Measurements from ENCODE around the gene TTC3.

DNA sequence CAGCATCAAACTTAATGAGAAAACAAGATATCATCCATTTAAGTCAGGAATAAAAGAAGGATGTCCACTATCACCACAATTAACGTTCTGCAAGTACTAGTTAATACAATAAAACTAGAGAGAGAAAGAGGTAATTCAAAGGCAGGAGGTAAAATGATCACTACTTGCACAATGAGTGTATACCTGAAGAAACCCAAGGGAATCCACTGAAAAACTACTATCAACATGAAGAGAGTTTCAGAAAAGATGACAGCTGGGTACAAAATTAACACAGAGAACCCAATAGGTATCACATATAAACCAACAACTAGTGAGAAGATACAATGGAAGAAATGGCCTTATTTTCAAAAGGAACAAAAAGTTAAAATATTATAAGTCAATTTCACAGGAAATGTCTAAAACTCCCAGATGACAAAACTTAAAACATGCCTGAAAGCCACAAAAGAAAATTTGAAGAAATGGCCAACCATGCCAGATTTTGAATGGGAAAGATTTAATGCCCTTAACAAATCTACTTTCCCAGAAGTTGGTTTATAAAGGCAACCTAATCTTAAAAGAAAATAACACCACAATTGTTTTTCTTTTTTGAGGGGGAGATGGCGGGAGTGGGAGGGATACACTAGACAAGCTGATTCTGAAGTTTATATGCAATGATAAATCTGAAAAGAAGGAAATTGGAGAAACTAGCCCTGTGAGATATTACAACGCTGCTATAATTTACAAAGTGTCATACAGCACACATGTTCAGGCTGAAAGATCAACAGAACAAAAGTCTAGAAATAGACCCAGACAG is 176.3 kb downstream of the TTC3 start:
- TF ChIP-seq, protein P1, sequence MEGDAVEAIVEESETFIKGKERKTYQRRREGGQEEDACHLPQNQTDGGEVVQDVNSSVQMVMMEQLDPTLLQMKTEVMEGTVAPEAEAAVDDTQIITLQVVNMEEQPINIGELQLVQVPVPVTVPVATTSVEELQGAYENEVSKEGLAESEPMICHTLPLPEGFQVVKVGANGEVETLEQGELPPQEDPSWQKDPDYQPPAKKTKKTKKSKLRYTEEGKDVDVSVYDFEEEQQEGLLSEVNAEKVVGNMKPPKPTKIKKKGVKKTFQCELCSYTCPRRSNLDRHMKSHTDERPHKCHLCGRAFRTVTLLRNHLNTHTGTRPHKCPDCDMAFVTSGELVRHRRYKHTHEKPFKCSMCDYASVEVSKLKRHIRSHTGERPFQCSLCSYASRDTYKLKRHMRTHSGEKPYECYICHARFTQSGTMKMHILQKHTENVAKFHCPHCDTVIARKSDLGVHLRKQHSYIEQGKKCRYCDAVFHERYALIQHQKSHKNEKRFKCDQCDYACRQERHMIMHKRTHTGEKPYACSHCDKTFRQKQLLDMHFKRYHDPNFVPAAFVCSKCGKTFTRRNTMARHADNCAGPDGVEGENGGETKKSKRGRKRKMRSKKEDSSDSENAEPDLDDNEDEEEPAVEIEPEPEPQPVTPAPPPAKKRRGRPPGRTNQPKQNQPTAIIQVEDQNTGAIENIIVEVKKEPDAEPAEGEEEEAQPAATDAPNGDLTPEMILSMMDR (conservative IDR thresholded peaks at IDR 0.05): no peak
- no peak for TF ChIP-seq ZFX (IDR thresholded peaks at IDR 0.05)

Measured in C4-2B (cell line).